HTERT RPE-1 (cell line): Measurements from ENCODE around the gene HOXA7.

Source experiments
- in situ Hi-C: fragments of 300-500 bp; cut with MboI; formaldehyde crosslinking; loops from 4 replicates; pipeline ENCODE4 v1.14.3; 2020; ENCODE audit warnings: low sequenced_read_pairs

Gene HOXA7

GRCh38 chr7:27171637-27172314 lies 15.3 kb upstream of the HOXA7 start:
- in situ Hi-C loops: no loop called here

- in situ Hi-C loops: no loop called here
Measured at GRCh38 chr7:27171325-27171636, 14.8 kb upstream of the HOXA7 start.

- in situ Hi-C loops: no loop called here
Measured at GRCh38 chr7:27170426-27171324, 14.2 kb upstream of the HOXA7 start.

GRCh38 chr7:27169658-27170425 lies 13.4 kb upstream of the HOXA7 start:
- in situ Hi-C loops: no loop called here

GRCh38 chr7:27168265-27168947 lies 11.9 kb upstream of the HOXA7 start:
- in situ Hi-C loops: no loop called here

- in situ Hi-C loops: no loop called here
Measured at GRCh38 chr7:27167916-27168264, 11.4 kb upstream of the HOXA7 start.

- in situ Hi-C loops: no loop called here
Measured at GRCh38 chr7:27166531-27167505, 10.3 kb upstream of the HOXA7 start.

- in situ Hi-C loops: no loop called here
Measured at GRCh38 chr7:27165996-27166530, 9.6 kb upstream of the HOXA7 start.

- in situ Hi-C loops: no loop called here
Measured at GRCh38 chr7:27165089-27165995, 8.9 kb upstream of the HOXA7 start, which contains the start of gene HOXA9. TSS of gene HOXA9 (minus strand) at chr7:27165537. CDS start at chr7:27165457, 80 bp downstream.

GRCh38 chr7:27164367-27165088 lies 8.1 kb upstream of the HOXA7 start:
- in situ Hi-C loops: no loop called here

- in situ Hi-C loops: no loop called here
Measured at GRCh38 chr7:27164045-27164366, 7.5 kb upstream of the HOXA7 start.

- in situ Hi-C loops: no loop called here
Measured at GRCh38 chr7:27163288-27164044, 7.0 kb upstream of the HOXA7 start.

GRCh38 chr7:27162561-27163287 lies 6.2 kb upstream of the HOXA7 start:
- in situ Hi-C loops: no loop called here

- in situ Hi-C loops: no loop called here
Measured at GRCh38 chr7:27161721-27162560, 5.5 kb upstream of the HOXA7 start.

GRCh38 chr7:27161214-27161720 lies 4.8 kb upstream of the HOXA7 start:
- in situ Hi-C loops: no loop called here
